Thyroid gland (tissue), 4 donors: ENCODE results near the gene FHIP2A. TPM values are rescaled to one million over a fixed set of nuclear protein-coding genes. Genes with fewer than 3 reads are reported as not detected.
"Not testable (repeated sequence)": the region's sequence is repeated elsewhere in the genome, so short reads cannot be mapped to it uniquely, and the experiment has no call there.

Source experiments
- DNase-seq, 2 donors: peaks; one replicate each; pipeline ENCODE4 v3.0.0-alpha.2; 2019
- H3K27ac ChIP-seq, 3 donors: fragments of 200-600 bp; sonication (generic); 1 replicate in 2 of 3; 2 replicates in 1 of 3; pipeline ENCODE4 v1.5.1; 2016 to 2019; ENCODE audit warnings: mild to moderate bottlenecking in 1 of 3, moderate library complexity in 1 of 3
- H3K27me3 ChIP-seq: fragments of 200-600 bp; sonication (generic); one replicate; pipeline ENCODE4 v1.5.1; 2019
- H3K36me3 ChIP-seq, 2 donors: fragments of 200-600 bp; sonication (generic); one replicate each; pipeline ENCODE4 v1.5.1; 2016 to 2019
- H3K4me1 ChIP-seq, 2 donors: fragments of 200-600 bp; sonication (generic); one replicate each; pipeline ENCODE4 v1.5.1; 2017 to 2019
- H3K4me3 ChIP-seq, 3 donors: fragments of 200-600 bp; sonication (generic); replicated peaks in 1 of 3; 1 replicate in 2 of 3; 2 replicates in 1 of 3; pipeline ENCODE4 v1.5.1; 2016; ENCODE audit warnings: mild to moderate bottlenecking in 1 of 3
- H3K9me3 ChIP-seq: fragments of 200-600 bp; sonication (generic); one replicate; pipeline ENCODE4 v1.5.1; 2017
- CTCF ChIP-seq, 6 experiments: fragments of 200-600 bp in 3 of 6; fragments of 450-650 bp in 3 of 6; sonication (generic) in 3 of 6; IDR thresholded peaks; one replicate each; pipeline ENCODE4 v1.5.1; 2016 to 2019; ENCODE audit warnings: antibody characterized with exemption in 6 of 6, mild to moderate bottlenecking in 2 of 6, inconsistent platforms in 1 of 6, moderate library complexity in 1 of 6
- POLR2A ChIP-seq, 2 donors: fragments of 450-650 bp; IDR thresholded peaks; one replicate each; pipeline ENCODE4 v1.6.1; 2017; ENCODE audit warnings: antibody characterized with exemption in 2 of 2, mild to moderate bottlenecking in 2 of 2, moderate library complexity in 1 of 2
- WGBS, 2 donors: methylation state at CpG; one replicate each; pipeline ENCODE4 v1.1.5; 2017; 5-methylcytosine and 5-hydroxymethylcytosine counted together
- intact Hi-C: fragments of 100-400 bp; cut with DNase I; formaldehyde crosslinking; loops from one replicate; pipeline ENCODE4 v1.15.1; 2023
- total RNA-seq, 4 donors: library from RNA; depleted of rRNA; stranded (reverse); fragments of >200 nt; gene quantifications; one replicate each; pipeline ENCODE4 v1.2.3, GENCODE V29; 2016

The FHIP2A gene, protein sequence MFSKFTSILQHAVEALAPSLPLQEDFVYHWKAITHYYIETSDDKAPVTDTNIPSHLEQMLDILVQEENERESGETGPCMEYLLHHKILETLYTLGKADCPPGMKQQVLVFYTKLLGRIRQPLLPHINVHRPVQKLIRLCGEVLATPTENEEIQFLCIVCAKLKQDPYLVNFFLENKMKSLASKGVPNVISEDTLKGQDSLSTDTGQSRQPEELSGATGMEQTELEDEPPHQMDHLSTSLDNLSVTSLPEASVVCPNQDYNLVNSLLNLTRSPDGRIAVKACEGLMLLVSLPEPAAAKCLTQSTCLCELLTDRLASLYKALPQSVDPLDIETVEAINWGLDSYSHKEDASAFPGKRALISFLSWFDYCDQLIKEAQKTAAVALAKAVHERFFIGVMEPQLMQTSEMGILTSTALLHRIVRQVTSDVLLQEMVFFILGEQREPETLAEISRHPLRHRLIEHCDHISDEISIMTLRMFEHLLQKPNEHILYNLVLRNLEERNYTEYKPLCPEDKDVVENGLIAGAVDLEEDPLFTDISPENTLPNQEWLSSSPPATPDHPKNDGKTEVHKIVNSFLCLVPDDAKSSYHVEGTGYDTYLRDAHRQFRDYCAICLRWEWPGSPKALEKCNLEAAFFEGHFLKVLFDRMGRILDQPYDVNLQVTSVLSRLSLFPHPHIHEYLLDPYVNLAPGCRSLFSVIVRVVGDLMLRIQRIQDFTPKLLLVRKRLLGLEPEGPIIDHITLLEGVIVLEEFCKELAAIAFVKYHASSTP
- 10 to 100 TPM; 37.8 to 52.3 (median 43.1) TPM for total RNA-seq

DNA sequence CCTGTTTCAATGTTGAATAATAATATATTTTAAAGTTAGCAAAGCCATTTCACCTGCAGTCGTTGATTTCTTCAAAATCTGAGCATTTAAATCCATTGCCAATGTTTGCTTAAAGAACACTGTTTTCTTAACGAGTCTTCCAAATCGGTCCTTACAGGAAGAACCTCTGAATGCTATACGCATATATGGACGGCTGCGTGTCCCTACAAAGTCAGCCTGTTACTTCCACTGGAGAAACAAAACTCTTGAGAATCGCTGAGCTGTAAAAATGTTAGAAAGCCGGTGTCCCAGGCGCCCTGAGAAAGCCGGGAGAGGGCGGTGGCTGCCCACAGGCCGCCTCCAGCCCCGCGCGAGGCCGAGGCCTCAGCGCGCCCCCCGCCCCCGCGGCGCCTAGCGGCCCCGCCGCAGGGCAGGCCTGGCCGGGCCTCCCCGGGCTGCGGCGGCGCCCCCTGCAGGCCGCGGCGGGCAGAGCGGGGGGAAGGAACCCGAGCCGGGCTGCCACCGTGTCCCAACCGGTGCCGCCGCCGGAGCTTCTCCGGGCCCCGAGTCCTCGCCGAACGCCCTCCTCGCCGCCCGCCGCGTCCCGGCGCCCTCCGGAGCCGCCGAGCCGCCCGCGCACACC, at the start of gene FHIP2A:
Gene FHIP2A, plus strand, starts transcription at position 488 of the 622 bp plus-strand sequence. CDS start 299 bp downstream, outside the sequence.
- Histone ChIP-seq H3K36me3 (no peaks in the 10 kb centered on the region), H3K27ac (peak within 1 kb of the TSS; percentile 82 to 99 (median 93)), H3K27me3 (no peaks in the 10 kb centered on the region), H3K9me3 (no peaks in the 10 kb centered on the region), H3K4me3 (peak within 1 kb of the TSS; percentile 86 to 98 (median 94)), H3K4me1 (peaks cover 34 to 37% of the 10 kb centered on the region in 2 donors)
- DNase-seq = peak; percentile 71 to 76
- intact Hi-C loops = no loop called here
- TF ChIP-seq CTCF (IDR thresholded peaks at IDR 0.05) (peak in 3 of 6 experiments; percentile 89 to 91 (median 89)), POLR2A (IDR thresholded peaks at IDR 0.05) (peak; percentile 47 to 84)
- 11 to 13% methylated on average over 9 to 11 of the region's 59 CpGs for WGBS, 2 donors

GRCh38 chr10:114772496-114773196, 48.9 kb upstream of the FHIP2A start:
- Histone ChIP-seq H3K27ac (no peak overlapping the region), H3K4me1 (no peaks in the 10 kb centered on the region), H3K9me3 (no peaks in the 10 kb centered on the region), H3K4me3 (no peak overlapping the region), H3K36me3 (no peaks in the 10 kb centered on the region), H3K27me3 (no peaks in the 10 kb centered on the region)
- TF ChIP-seq CTCF (IDR thresholded peaks at IDR 0.05) = no peak
- no peak for TF ChIP-seq POLR2A (IDR thresholded peaks at IDR 0.05)
- intact Hi-C loops = no loop called here
- 96 to 100% methylated on average over 1 of the region's 1 CpG for WGBS, 2 donors
- DNase-seq = no peak

DNA sequence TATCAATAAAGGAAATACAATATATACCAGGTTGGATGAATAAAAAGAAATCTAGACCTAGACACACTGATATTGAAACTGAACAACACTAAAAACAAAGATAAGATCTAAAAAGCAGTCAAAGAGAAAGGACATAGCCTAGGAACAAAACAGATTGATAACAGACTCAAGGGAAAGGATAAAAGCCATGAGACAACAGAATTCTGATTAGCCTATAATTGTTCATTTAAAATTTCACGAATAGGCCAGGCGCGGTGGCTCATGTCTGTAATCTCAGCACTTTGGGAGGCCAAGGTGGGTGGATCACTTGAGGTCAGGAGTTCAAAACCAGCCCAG, 48.4 kb upstream of the FHIP2A start:
- WGBS, 2 donors = 32 to 96% methylated on average over 3 of the region's 3 CpGs

DNA sequence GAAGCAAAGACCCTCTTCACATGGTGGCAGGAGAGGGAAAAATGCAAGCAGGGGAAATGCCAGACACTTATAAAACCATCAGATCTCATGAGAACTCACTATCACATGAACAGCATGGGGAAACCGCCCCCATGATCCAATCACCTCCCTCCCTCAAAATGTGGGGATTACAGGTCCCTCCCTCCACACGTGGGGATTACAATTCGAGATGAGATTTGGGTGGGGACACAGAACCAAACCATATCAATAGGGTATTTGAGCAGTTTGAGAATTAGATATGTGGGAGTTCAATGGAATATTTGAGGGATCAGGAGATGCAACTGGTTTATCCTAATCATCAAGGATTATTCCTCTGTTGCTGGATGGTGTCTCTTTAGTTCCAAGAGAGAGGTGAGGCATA, 46.5 kb upstream of the FHIP2A start:
- intact Hi-C loops, DNase-seq, H3K36me3 ChIP-seq, H3K4me1 ChIP-seq, H3K9me3 ChIP-seq, H3K27me3 ChIP-seq, H3K4me3 ChIP-seq, H3K27ac ChIP-seq: not testable (repeated sequence)
- WGBS, 2 donors = 82 to 90% methylated on average over 3 of the region's 3 CpGs

More for the DNA sequence above, 48.4 kb upstream of the FHIP2A start:
- H3K27ac ChIP-seq = no peak overlapping the region
- no peak for DNase-seq
- no peak overlapping the region for H3K4me3 ChIP-seq
- H3K36me3 ChIP-seq = no peaks in the 10 kb centered on the region
- no peaks in the 10 kb centered on the region for H3K27me3 ChIP-seq
- H3K9me3 ChIP-seq = no peaks in the 10 kb centered on the region
- TF ChIP-seq CTCF (IDR thresholded peaks at IDR 0.05) (no peak), POLR2A (IDR thresholded peaks at IDR 0.05) (no peak)
- intact Hi-C loops = no loop called here
- no peaks in the 10 kb centered on the region for H3K4me1 ChIP-seq

- Histone ChIP-seq H3K9me3 (no peaks in the 10 kb centered on the region), H3K27me3 (no peaks in the 10 kb centered on the region), H3K27ac (no peak overlapping the region), H3K4me3 (no peak overlapping the region), H3K4me1 (peaks cover 9 to 17% of the 10 kb centered on the region in 2 donors), H3K36me3 (no peaks in the 10 kb centered on the region)
- 83 to 92% methylated on average over 1 of the region's 1 CpG for WGBS, 2 donors
- intact Hi-C loops = no loop called here
- TF ChIP-seq POLR2A (IDR thresholded peaks at IDR 0.05) (no peak), CTCF (IDR thresholded peaks at IDR 0.05) (no peak)
- DNase-seq = no peak
Measured at GRCh38 chr10:114777415-114777814, 44.2 kb upstream of the FHIP2A start.
